Thoracic aorta (tissue), 2 donors: ENCODE measurements around the gene UBR2. TPM values are rescaled to one million over a fixed set of nuclear protein-coding genes. Genes with fewer than 3 reads are reported as not detected.

ENCODE experiments used
- ATAC-seq: fragments of 150-250 bp; one replicate; pipeline ENCODE4 v1.8.0; 2017; ENCODE audit warnings: low read depth; ENCODE audit not compliant: insufficient number of reproducible peaks, low FRiP score
- DNase-seq: peaks from one replicate; pipeline ENCODE4 v3.0.0-alpha.2; 2020; ENCODE audit warnings: low spot score
- H3K27ac ChIP-seq, 2 donors: fragments of 200-600 bp; sonication (generic); 1 replicate in 1 of 2; 2 replicates in 1 of 2; pipeline ENCODE4 v1.5.1; 2016; ENCODE audit warnings: mild to moderate bottlenecking in 2 of 2, moderate library complexity in 2 of 2
- H3K27me3 ChIP-seq: fragments of 200-600 bp; sonication (generic); replicated peaks from 2 replicates; pipeline ENCODE4 v1.6.0; 2016; ENCODE audit warnings: mild to moderate bottlenecking; ENCODE audit not compliant: insufficient read depth
- H3K36me3 ChIP-seq: fragments of 200-600 bp; sonication (generic); one replicate; pipeline ENCODE4 v1.5.1; 2016
- H3K4me1 ChIP-seq, 2 donors: fragments of 200-600 bp; sonication (generic); 1 replicate in 1 of 2; 2 replicates in 1 of 2; pipeline versions ENCODE4 v1.5.1 to v1.6.0; 2016; ENCODE audit warnings: low read depth in 2 of 2, mild to moderate bottlenecking in 1 of 2; ENCODE audit not compliant: control insufficient read depth in 1 of 2
- H3K4me3 ChIP-seq: fragments of 200-600 bp; sonication (generic); 2 replicates; pipeline ENCODE4 v1.5.1; 2016; ENCODE audit warnings: mild to moderate bottlenecking
- H3K9me3 ChIP-seq: fragments of 200-600 bp; sonication (generic); 2 replicates; pipeline ENCODE4 v1.5.1; 2016
- total RNA-seq, 2 donors: library from RNA; depleted of rRNA; stranded (reverse); fragments of >200 nt; gene quantifications; one replicate each; pipeline versions ENCODE4 v1.1.0 to v1.2.3, GENCODE V29; 2016
- TF ChIP-seq, protein P1 (sequence below): fragments of 200-600 bp; sonication (generic); IDR thresholded peaks from one replicate; pipeline ENCODE4 v1.5.1; 2019; ENCODE audit warnings: antibody characterized with exemption

UBR2 gene
- total RNA-seq, 2 donors from 2014 or later: 25.9 to 38.7 TPM

DNA sequence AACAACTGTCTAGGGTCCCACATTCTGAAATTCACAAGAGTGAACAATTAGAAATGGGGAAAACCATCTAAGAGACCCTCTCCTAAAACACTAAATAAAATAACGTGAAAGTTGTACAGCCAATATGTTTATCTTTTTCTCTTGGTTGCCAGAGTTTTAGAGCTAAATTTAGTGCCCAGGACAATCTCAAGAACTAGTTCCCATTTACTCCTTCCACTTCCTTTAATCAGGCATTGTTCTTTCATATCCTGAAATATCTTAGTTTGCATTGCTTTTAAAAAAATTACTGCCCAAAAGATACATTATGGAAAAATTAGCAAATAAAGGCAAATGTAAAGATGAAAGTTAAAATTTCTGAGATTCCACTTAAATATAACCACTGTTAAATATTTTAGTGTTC lies 33.1 kb upstream of the UBR2 start:
- Histone ChIP-seq H3K9me3 (no peaks in the 10 kb centered on the region), H3K4me1 (no peaks in the 10 kb centered on the region), H3K36me3 (no peaks in the 10 kb centered on the region), H3K4me3 (no peak overlapping the region), H3K27ac (no peak overlapping the region), H3K27me3 (no peaks in the 10 kb centered on the region)
- DNase-seq: no peak
- no peak for ATAC-seq
- TF ChIP-seq, protein P1, sequence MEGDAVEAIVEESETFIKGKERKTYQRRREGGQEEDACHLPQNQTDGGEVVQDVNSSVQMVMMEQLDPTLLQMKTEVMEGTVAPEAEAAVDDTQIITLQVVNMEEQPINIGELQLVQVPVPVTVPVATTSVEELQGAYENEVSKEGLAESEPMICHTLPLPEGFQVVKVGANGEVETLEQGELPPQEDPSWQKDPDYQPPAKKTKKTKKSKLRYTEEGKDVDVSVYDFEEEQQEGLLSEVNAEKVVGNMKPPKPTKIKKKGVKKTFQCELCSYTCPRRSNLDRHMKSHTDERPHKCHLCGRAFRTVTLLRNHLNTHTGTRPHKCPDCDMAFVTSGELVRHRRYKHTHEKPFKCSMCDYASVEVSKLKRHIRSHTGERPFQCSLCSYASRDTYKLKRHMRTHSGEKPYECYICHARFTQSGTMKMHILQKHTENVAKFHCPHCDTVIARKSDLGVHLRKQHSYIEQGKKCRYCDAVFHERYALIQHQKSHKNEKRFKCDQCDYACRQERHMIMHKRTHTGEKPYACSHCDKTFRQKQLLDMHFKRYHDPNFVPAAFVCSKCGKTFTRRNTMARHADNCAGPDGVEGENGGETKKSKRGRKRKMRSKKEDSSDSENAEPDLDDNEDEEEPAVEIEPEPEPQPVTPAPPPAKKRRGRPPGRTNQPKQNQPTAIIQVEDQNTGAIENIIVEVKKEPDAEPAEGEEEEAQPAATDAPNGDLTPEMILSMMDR: no peak

DNA sequence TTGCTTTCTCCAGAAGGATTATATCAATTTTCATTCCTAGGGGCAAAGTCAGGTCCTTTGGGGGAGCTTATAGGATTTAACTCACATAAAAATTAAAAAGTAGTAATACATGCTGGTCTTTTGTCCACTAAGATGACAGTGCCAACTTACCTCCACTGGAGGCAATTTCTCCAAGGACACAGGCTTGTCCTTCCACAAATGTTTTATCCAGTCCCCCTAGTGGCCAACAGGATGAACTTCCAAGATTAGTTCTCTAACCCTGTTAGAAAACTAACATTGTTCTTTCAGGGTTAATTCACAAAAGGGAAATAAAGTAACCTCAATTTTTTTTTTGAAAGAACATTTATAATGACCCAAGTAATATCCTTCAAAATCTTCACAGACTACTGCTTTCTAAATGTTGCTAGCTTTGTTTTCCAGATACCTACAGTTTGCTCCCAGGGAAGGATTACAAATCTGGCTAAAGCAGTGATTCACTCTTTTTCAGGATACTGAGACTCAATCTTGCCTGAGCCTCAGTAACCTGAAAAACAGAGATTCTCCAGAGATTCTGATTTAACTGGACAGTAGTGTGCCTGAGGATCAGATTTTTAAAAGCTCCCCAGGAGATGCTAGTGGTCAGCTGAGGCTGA lies 31.7 kb upstream of the UBR2 start:
- DNase-seq: no peak
- peak; percentile 86 for ATAC-seq

DNA sequence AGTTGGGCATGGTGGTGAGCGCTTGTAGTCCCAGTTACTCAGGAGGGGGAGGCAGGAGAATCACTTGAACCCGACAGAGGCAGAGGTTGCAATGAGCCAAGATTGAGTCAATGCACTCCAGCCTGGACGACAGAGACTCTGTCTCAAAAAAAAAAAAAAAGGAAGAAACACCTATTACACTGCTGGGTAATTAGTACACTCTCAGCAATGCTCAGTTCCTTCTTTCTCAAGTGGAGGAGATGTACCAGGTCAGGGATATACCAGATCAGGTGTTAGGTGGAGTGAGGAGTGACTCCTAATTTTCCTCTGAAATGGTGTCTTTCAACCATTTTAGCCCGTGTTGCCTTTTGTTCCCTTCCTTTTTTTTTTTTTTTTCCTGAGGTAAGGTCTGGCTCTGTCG lies 30.0 kb upstream of the UBR2 start:
- no peaks in the 10 kb centered on the region for H3K9me3 ChIP-seq
- no peaks in the 10 kb centered on the region for H3K36me3 ChIP-seq
- H3K4me1 ChIP-seq: no peaks in the 10 kb centered on the region
- TF ChIP-seq, protein P1: no peak
- no peak overlapping the region for H3K4me3 ChIP-seq
- ATAC-seq: no peak
- H3K27ac ChIP-seq: no peak overlapping the region
- no peak for DNase-seq
- no peaks in the 10 kb centered on the region for H3K27me3 ChIP-seq

More for the DNA sequence above, 31.7 kb upstream of the UBR2 start:
- no peak overlapping the region for H3K27ac ChIP-seq
- H3K36me3 ChIP-seq: no peaks in the 10 kb centered on the region
- H3K9me3 ChIP-seq: no peaks in the 10 kb centered on the region
- no peaks in the 10 kb centered on the region for H3K27me3 ChIP-seq
- TF ChIP-seq, protein P1: peak; percentile 90
- no peak overlapping the region for H3K4me3 ChIP-seq
- no peaks in the 10 kb centered on the region for H3K4me1 ChIP-seq

DNA sequence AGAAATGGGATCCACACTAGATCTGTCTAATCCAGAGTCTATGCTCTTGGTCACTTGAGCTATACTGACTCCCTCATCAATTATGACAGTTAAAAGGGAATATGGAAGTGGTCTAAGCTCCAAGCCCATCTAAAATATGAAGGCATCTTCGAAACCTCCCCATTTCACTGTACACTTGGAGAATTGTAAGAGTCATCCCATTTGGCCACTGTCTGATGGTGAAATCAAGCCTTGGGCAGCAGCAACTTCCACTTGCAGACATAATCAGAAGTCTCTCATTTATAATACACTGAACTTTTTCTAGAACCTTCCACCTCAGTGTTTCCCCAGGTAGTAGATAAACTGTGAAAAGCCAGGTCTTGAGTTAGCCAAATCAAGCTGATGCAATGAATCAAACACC lies 26.3 kb upstream of the UBR2 start:
- TF ChIP-seq, protein P1: no peak
- no peak overlapping the region for H3K4me3 ChIP-seq
- H3K27ac ChIP-seq: no peak overlapping the region

DNA sequence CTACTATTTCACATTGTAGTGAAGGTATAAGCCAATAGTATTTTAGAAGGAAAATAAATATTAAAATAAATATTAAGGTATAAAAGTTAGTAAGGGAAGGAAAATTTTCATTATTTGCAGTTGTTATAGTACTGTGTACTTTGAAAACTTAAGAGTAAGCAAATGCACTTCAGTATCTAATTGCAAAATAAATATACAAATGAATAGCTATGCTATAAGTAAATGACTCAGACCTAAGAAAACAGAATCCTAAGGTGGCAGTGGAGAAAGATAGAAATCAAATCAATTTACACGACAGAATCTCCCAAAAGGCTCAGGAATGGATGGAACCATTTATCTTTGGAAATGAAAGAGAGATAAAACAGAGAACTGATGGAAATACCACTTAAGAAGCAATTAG lies 24.7 kb upstream of the UBR2 start:
- TF ChIP-seq, protein P1: no peak
- DNase-seq: no peak
- Histone ChIP-seq H3K27me3 (no peaks in the 10 kb centered on the region), H3K4me1 (no peaks in the 10 kb centered on the region), H3K4me3 (no peak overlapping the region), H3K27ac (no peak overlapping the region), H3K9me3 (no peaks in the 10 kb centered on the region), H3K36me3 (no peaks in the 10 kb centered on the region)
- no peak for ATAC-seq

More for the DNA sequence above, 26.3 kb upstream of the UBR2 start:
- Histone ChIP-seq H3K9me3 (no peaks in the 10 kb centered on the region), H3K4me1 (no peaks in the 10 kb centered on the region), H3K36me3 (no peaks in the 10 kb centered on the region), H3K27me3 (no peaks in the 10 kb centered on the region)
- DNase-seq (no peak), ATAC-seq (no peak)
